Immature natural killer cell (primary cell): Measurements from ENCODE around the gene SLC51A. TPM values are rescaled to one million over a fixed set of nuclear protein-coding genes. Genes with fewer than 3 reads are reported as not detected.
"Not testable (repeated sequence)": the region's sequence is repeated elsewhere in the genome, so short reads cannot be mapped to it uniquely, and the experiment has no call there.

Experiments used
- DNase-seq, 3 donors: peaks; one replicate each; pipeline ENCODE4 v3.0.0; 2022; ENCODE audit warnings: mixed read lengths in 1 of 3
- H3K27ac Mint-ChIP-seq, 6 donors: one replicate each; pipeline ENCODE4 v1.8.0; 2020; ENCODE audit warnings: mixed read lengths in 6 of 6, mild to moderate bottlenecking in 5 of 6, inconsistent platforms in 4 of 6, moderate library complexity in 3 of 6
- H3K27me3 Mint-ChIP-seq, 3 donors: one replicate each; pipeline ENCODE4 v1.8.0; 2020 to 2021; ENCODE audit warnings: low read depth in 3 of 3, mild to moderate bottlenecking in 3 of 3, mixed read lengths in 3 of 3, moderate library complexity in 3 of 3, inconsistent platforms in 1 of 3
- H3K36me3 Mint-ChIP-seq, 3 donors: one replicate each; pipeline ENCODE4 v1.8.0; 2020; ENCODE audit warnings: mixed read lengths in 3 of 3, inconsistent platforms in 2 of 3, mild to moderate bottlenecking in 2 of 3
- H3K4me1 Mint-ChIP-seq, 2 donors: one replicate each; pipeline ENCODE4 v1.8.0; 2020; ENCODE audit warnings: inconsistent platforms in 2 of 2, mild to moderate bottlenecking in 2 of 2, mixed read lengths in 2 of 2, moderate library complexity in 1 of 2
- H3K4me3 Mint-ChIP-seq, 5 donors: one replicate each; pipeline ENCODE4 v1.8.0; 2020; ENCODE audit warnings: mild to moderate bottlenecking in 5 of 5, mixed read lengths in 5 of 5, inconsistent platforms in 3 of 5, moderate library complexity in 3 of 5
- H3K9me3 Mint-ChIP-seq, 6 donors: one replicate each; pipeline ENCODE4 v1.8.0; 2020; ENCODE audit warnings: mild to moderate bottlenecking in 6 of 6, mixed read lengths in 6 of 6, inconsistent platforms in 4 of 6, moderate library complexity in 3 of 6
- polyA plus RNA-seq, 3 donors: library from polyadenylated mRNA; unstranded; fragments of 300-500 nt; fragmentation: Illumina TruSeq; gene quantifications; one replicate each; pipeline ENCODE4 v1.2.3, GENCODE V29; 2021

The SLC51A gene
- polyA plus RNA-seq, 3 donors from 2014 or later: 0.62 to 1.6 TPM; not detected in 1

DNA sequence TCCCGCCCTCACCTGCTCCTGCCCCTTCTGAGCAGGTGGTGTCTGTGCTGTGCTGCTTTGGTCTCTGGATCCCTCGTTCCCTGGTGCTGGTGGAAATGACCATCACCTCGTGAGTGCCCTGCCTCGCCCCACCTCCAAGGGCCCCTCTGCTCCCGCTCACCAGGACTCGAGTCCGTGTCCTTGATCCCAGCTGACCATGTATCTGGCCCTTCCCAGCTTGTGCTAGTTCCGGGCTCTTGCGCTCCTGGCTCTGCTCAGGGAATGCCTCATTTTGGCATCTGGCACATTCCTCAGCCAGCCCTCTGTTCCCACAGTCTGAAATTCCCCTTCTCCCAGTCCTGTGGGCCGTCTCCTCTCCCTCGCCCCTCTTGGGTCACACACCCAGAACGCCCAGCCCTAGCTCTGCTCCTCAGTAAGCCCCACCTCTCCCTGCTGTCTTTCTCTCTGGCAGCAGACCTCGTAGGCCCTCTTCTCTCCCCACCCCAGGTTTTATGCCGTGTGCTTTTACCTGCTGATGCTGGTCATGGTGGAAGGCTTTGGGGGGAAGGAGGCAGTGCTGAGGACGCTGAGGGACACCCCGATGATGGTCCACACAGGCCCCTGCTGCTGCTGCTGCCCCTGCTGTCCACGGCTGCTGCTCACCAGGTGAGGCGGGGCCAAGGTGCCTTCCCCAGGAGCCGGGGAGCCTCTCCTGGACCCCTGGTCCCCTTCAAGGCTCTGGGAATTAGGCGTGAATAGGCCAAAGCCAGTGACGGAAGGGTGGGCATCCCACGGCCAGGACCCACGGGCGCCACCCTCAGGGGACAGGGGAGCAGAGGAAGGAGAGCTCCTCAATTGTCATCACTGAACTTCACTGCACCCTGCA lies 11.5 kb downstream of the SLC51A start:
- Mint-ChIP-seq H3K36me3 (no peaks in the 10 kb centered on the region), H3K4me1 (no peaks in the 10 kb centered on the region), H3K4me3 (no peak overlapping the region), H3K27ac (peak overlapping the region in 1 of 6 donors; percentile 12), H3K9me3 (no peaks in the 10 kb centered on the region), H3K27me3 (peaks cover 2 to 6% (median 2%) of the 10 kb centered on the region in 3 donors)
- DNase-seq: no peak

DNA sequence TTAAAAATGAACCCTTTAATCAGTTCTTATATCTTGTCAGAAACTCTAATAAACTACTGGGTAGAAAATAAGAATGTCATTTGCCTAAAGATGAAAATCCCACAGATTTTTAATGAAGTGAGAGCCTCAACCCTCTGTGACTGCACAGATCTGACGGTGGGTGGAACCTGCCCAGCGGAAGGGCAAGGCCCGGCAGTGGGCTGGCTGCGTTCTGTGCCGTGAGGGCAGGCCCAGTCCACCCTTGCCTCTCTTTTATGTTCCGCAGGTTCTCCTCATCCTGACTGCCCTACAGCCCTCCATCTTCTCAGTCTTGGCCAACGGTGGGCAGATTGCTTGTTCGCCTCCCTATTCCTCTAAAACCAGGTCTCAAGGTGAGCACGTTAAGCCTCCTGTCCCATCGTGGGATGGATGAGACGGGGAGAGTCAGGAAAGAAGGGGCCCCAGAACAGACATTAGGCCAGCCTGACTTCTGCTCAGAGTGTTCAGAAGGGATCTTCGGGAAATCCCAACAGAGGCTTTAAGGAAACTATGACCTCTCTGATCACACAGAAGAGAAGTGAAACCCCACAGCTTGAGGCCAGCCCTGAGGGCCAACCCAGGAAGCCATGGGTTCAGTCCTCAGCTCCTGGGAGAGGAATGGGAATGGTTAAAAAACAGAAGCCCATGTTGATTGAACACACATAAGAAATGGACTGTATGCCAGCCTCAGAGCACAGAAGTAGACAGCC lies 16.0 kb downstream of the SLC51A start:
- H3K27me3 Mint-ChIP-seq: peaks cover 2 to 5% (median 4%) of the 10 kb centered on the region in 3 donors
- no peak for DNase-seq
- H3K9me3 Mint-ChIP-seq: no peaks in the 10 kb centered on the region
- H3K4me1 Mint-ChIP-seq: peaks cover 20 to 28% of the 10 kb centered on the region in 2 donors
- no peak overlapping the region for H3K27ac Mint-ChIP-seq
- peaks cover 0 to 11% (median 5%) of the 10 kb centered on the region in 3 donors for H3K36me3 Mint-ChIP-seq
- H3K4me3 Mint-ChIP-seq: no peak overlapping the region

DNA sequence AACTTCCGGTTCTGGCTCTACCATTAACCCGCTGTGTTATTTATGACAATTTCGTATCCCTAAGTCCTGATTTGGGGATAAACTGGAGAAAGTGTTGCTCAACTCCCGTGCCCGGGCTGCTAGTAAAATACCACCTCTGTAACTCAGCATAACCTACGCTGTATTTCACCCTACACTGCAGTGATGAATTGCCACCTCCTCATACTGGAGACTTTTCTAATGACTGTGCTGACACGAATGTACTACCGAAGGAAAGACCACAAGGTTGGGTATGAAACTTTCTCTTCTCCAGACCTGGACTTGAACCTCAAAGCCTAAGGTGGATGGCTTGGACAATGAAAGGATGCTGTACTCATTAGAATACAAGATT lies 16.5 kb downstream of the SLC51A start:
- Mint-ChIP-seq H3K36me3 (peaks cover 0 to 12% (median 5%) of the 10 kb centered on the region in 3 donors), H3K9me3 (no peaks in the 10 kb centered on the region), H3K27ac (peak overlapping the region in 1 of 6 donors; percentile 14)

DNA sequence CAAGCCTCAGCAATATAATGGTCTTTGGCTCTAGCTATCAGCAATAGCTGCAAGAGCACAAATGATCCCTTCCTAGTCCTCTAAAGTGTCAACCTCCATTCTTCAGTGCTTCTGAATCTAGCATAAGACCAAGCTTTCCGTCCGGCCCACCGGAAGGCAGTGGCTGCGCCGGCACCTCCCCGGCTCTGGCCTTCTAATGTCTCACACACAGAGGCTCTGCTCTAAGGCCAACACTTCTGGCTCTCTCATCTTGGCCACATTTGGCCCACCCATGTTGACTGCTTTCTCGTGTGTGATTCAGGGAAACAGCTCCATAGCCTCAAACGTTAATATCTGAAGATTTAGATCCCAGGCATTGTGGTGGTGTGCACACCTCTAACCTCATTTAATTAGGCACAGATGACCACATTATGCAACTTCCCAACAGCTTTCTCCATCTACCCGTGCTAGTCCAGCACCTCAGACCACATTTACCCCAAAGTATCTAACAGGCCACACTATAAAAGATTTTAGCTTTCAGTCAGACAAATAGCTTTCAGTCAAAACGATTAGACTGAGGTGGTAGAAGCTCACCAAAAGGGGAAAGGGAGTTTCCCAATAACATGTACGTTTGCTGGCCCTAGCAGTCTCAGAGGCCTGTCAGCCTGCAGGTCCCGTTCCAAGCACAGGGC lies 19.3 kb downstream of the SLC51A start:
- H3K4me3 Mint-ChIP-seq: no peak overlapping the region

More for the DNA sequence above, 16.5 kb downstream of the SLC51A start:
- peaks cover under 1 to 5% (median 2%) of the 10 kb centered on the region in 3 donors for H3K27me3 Mint-ChIP-seq
- DNase-seq: no peak
- H3K4me1 Mint-ChIP-seq: peaks cover 23 to 34% of the 10 kb centered on the region in 2 donors
- no peak overlapping the region for H3K4me3 Mint-ChIP-seq

DNA sequence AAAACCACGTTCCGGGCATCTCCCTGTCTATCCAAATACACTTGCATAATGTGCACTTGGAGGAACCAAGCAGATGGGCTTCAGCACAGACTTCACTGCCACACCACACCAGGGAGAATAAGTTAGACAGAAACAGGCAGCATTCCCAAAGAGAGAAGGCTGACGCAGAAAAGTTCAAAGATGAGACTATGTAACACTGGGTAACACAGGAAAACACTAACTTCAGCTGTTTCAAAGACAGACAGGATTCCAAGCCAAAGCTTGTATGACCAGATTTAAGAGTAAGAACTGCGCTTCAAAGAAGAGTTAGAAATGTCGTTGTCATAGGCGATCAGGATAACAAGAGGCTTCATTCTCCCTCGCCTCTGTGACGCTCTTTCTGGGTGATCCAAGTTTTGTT lies 19.9 kb downstream of the SLC51A start:
- Mint-ChIP-seq H3K9me3 (no peaks in the 10 kb centered on the region), H3K4me1 (peaks cover 23 to 37% of the 10 kb centered on the region in 2 donors), H3K4me3 (peak overlapping the region in 1 of 5 donors; percentile 6), H3K27ac (peak overlapping the region in 2 of 6 donors; percentile 23 to 58), H3K36me3 (peaks cover 5 to 39% (median 26%) of the 10 kb centered on the region in 3 donors), H3K27me3 (peaks cover 0 to 5% (median 0%) of the 10 kb centered on the region in 3 donors)
- no peak for DNase-seq

More for the DNA sequence above, 19.3 kb downstream of the SLC51A start:
- Mint-ChIP-seq H3K9me3 (no peaks in the 10 kb centered on the region), H3K27ac (peak overlapping the region in 5 of 6 donors; percentile 7 to 58 (median 23)), H3K36me3 (peaks cover 5 to 36% (median 23%) of the 10 kb centered on the region in 3 donors), H3K4me1 (peaks cover 23 to 37% of the 10 kb centered on the region in 2 donors), H3K27me3 (peaks cover 0 to 5% (median 0%) of the 10 kb centered on the region in 3 donors)
- no peak for DNase-seq

DNA sequence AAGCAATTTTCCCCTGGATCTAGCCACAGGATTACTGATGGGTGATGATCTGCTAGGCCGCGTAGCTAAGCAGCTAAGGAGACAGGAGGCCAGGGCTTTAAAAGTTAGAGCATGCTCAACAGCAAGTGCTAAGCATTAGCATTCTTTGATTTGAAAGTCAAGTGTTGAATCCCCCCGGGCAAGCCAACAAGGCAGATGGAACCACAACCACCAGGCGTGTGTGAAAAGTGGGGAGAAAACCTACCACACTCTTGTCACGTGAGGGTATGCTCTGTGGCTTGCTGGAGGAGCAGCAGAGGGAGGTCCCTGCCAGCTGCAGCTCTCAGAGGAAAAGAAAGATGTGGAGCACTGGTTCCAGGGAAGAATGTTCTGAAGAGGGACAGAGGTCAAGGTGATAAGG lies 20.9 kb downstream of the SLC51A start:
- H3K4me3 Mint-ChIP-seq: peak overlapping the region in 2 of 5 donors; percentile 39
- H3K9me3 Mint-ChIP-seq: no peaks in the 10 kb centered on the region
- peaks cover 0 to 5% (median 0%) of the 10 kb centered on the region in 3 donors for H3K27me3 Mint-ChIP-seq
- H3K27ac Mint-ChIP-seq: peak overlapping the region; percentile 25 to 85 (median 68)
- DNase-seq: peak; percentile 39 to 46 (median 42)
- peaks cover 5 to 48% (median 36%) of the 10 kb centered on the region in 3 donors for H3K36me3 Mint-ChIP-seq
- H3K4me1 Mint-ChIP-seq: peaks cover 23 to 37% of the 10 kb centered on the region in 2 donors

DNA sequence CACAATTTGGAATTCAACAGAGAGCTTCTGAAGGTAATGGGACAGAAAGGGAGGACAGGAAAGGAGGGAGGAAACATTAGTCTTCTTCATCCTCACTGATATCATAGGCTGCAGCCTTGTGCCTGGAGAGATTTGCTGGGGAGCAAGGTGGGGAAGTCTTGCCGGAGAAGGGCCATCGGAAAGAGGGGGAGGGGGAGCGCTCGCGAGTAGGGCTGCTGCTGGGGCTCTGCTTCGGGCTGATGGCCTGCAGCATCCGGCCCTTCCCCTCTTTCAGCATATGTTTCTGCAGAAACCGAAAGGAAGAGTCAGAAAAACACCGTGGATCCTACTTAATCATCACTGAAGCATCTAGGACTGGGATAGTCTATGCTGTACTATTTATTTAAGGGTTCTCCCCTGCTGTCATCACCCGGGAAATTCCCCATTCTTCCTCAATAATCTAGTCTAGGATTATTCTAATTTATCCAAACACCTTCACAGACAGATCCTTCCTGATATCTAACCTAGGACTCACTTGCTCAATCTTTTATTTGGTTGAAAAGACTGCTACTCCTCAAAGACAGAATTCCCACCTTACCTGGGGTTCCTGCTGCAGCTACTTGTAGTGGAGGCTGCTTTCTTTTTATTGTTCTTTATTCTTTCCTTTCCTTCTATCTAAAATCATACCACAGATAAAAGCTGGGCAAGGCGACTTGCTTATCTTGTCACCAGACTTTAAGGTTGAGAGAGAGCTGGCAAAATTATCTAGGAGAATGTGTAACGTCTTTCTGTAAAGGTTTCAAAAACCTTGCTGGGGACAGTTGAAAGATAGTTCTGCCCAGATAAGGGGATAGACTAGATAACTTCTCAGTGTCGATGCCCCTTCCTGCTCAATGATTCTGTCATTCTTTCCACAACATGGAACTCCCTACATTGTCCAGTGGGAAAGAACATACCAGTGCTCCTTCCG lies 22.6 kb downstream of the SLC51A start:
- peak overlapping the region in 3 of 6 donors; percentile 10 to 42 (median 19) for H3K27ac Mint-ChIP-seq
- no peaks in the 10 kb centered on the region for H3K9me3 Mint-ChIP-seq
- no peak overlapping the region for H3K4me3 Mint-ChIP-seq
- no peak for DNase-seq
- H3K4me1 Mint-ChIP-seq: peaks cover 23 to 37% of the 10 kb centered on the region in 2 donors
- H3K27me3 Mint-ChIP-seq: peaks cover 0 to 5% (median 0%) of the 10 kb centered on the region in 3 donors
- H3K36me3 Mint-ChIP-seq: peaks cover 5 to 53% (median 43%) of the 10 kb centered on the region in 3 donors

DNA sequence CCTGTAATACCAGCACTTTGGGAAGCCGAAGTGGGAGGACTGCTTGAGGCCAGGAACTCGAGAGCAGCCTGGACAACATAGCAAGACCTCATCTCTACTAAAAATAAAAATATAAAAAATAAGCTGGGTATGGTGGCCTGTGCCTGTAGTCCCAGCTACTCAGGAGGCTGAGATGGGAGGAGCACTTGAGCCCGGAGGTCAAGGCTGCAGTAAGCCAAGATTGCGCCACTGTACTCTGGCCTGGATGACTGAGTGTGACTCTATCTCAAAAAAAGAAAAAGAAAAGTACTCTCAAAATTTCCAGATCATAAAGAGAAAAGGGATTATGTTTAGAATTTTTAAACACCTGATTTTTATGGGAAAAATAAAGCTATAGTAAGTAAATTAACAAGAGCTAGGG lies 24.1 kb downstream of the SLC51A start:
- H3K27me3 Mint-ChIP-seq: peaks cover 0 to 3% (median 0%) of the 10 kb centered on the region in 3 donors
- DNase-seq: no peak
- peaks cover 21 to 28% of the 10 kb centered on the region in 2 donors for H3K4me1 Mint-ChIP-seq
- H3K9me3 Mint-ChIP-seq: no peaks in the 10 kb centered on the region
- H3K4me3 Mint-ChIP-seq: no peak overlapping the region
- H3K36me3 Mint-ChIP-seq: peaks cover 5 to 53% (median 42%) of the 10 kb centered on the region in 3 donors
- no peak overlapping the region for H3K27ac Mint-ChIP-seq

DNA sequence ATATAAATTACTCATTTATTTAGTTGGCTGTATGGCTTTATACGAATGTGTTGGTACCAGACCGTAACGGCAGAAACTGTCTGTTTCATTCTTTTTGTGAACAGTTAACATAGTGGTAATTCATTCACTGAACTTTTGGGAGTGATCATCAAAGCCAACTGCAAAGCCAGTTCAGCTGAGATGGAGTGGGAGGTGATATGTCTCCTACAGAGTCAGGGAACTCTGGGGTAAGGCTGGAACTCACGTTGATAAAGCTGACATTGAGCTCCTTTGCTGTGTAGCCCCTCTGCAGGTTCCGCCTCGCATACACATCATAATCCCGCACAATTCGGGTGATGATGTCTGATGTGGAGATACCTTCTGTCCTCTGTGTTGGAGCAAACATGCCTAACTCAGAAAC lies 25.4 kb downstream of the SLC51A start:
- DNase-seq: no peak
- Mint-ChIP-seq H3K36me3 (peaks cover 10 to 54% (median 42%) of the 10 kb centered on the region in 3 donors), H3K4me1 (peaks cover 11 to 25% of the 10 kb centered on the region in 2 donors)

DNA sequence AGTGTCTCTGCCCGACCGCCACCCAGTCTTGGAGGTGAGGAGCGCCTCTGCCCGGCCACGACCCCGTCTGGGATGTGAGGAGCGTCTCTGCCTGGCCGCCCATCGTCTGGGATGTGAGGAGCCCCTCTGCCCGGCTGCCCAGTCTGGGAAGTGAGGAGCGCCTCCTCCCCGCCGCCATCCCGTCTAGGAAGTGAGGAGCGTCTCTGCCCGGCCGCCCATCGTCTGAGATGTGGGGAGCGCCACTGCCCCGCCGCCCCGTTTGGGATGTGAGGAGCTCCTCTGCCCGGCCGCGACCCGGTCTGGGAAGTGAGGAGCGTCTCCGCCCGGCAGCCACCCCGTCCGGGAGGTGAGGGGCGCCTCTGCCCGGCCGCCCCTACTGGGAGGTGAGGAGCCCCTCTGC lies 27.8 kb downstream of the SLC51A start:
- not testable (repeated sequence) for DNase-seq, H3K27ac Mint-ChIP-seq, H3K4me3 Mint-ChIP-seq, H3K27me3 Mint-ChIP-seq, H3K9me3 Mint-ChIP-seq
- Mint-ChIP-seq H3K36me3 (peaks cover 10 to 41% (median 34%) of the 10 kb centered on the region in 3 donors), H3K4me1 (peaks cover 5 to 21% of the 10 kb centered on the region in 2 donors)

More for the DNA sequence above, 25.4 kb downstream of the SLC51A start:
- peak overlapping the region in 1 of 6 donors; percentile 6 for H3K27ac Mint-ChIP-seq
- H3K4me3 Mint-ChIP-seq: no peak overlapping the region
- no peaks in the 10 kb centered on the region for H3K27me3 Mint-ChIP-seq
- no peaks in the 10 kb centered on the region for H3K9me3 Mint-ChIP-seq

DNA sequence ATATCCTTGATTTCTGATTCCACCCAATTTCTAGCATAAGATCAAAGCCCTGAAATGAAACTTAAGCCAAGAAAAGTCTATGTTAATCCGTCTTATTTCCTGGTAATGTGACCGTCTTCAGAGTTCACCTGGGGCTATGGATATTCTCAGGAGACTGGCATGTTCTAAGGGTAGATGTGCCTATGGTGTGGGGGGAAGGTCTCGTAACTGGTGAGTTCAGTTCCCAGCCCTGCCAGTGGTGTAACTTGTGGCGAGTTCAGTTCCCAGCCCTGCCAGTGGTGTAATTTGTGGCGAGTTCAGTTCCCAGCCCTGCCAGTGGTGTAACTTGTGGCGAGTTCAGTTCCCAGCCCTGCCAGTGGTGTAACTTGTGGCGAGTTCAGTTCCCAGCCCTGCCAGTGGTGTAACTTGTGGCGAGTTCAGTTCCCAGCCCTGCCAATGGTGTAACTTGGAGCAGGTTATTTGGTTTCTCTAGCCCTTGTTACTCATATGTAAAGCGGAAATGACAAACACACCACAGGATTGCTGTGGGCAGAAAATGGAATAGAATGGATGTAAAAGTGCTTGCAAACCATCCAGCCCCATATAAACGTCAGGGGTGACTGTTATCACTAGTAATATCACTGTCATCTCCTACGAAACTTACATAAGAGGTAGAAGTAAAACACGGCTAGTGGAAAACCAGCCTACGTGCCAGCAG lies 30.4 kb downstream of the SLC51A start:
- peak overlapping the region in 5 of 6 donors; percentile 21 to 81 (median 79) for H3K27ac Mint-ChIP-seq
- peak; percentile 13 to 61 (median 44) for DNase-seq
- H3K4me1 Mint-ChIP-seq: peaks cover 5 to 21% of the 10 kb centered on the region in 2 donors
- peaks cover 0 to 2% (median 0%) of the 10 kb centered on the region in 3 donors for H3K27me3 Mint-ChIP-seq
- peak overlapping the region in 1 of 5 donors; percentile 42 for H3K4me3 Mint-ChIP-seq
- H3K9me3 Mint-ChIP-seq: no peaks in the 10 kb centered on the region
- H3K36me3 Mint-ChIP-seq: peaks cover 4 to 21% (median 16%) of the 10 kb centered on the region in 3 donors

DNA sequence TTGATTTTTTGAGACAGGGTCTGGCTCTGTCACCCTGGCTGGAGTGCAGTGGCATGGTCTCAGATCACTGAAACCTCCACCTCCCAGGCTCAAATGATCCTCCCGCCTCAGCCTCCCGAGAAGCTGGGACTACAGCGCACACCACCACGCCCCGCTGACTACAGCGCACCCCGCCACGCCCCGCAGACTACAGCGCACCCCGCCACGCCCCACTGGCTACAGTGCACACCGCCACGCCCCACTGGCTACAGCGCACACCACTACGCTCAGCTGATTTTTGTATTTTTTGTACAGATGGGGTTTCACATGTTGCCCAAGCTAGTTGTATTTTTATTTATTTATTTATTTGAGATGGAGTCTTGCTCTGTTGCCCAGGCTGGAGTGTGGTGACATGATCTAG lies 35.6 kb downstream of the SLC51A start:
- no peak for DNase-seq
- H3K36me3 Mint-ChIP-seq: peaks cover 0 to 8% (median 6%) of the 10 kb centered on the region in 3 donors
- no peak overlapping the region for H3K4me3 Mint-ChIP-seq
- H3K27me3 Mint-ChIP-seq: peaks cover 0 to under 1% (median 0%) of the 10 kb centered on the region in 3 donors
- peaks cover 6 to 15% of the 10 kb centered on the region in 2 donors for H3K4me1 Mint-ChIP-seq
- peak overlapping the region in 1 of 6 donors; percentile 26 for H3K27ac Mint-ChIP-seq
- H3K9me3 Mint-ChIP-seq: no peaks in the 10 kb centered on the region
